ENCODE results near the gene BEAN1. TPM values are rescaled to one million over a fixed set of nuclear protein-coding genes. Genes with fewer than 3 reads are reported as not detected.

The BEAN1 gene
- polyA plus RNA-seq, 3 donors: 0.12 to 0.81 TPM; not detected in 1

DNA sequence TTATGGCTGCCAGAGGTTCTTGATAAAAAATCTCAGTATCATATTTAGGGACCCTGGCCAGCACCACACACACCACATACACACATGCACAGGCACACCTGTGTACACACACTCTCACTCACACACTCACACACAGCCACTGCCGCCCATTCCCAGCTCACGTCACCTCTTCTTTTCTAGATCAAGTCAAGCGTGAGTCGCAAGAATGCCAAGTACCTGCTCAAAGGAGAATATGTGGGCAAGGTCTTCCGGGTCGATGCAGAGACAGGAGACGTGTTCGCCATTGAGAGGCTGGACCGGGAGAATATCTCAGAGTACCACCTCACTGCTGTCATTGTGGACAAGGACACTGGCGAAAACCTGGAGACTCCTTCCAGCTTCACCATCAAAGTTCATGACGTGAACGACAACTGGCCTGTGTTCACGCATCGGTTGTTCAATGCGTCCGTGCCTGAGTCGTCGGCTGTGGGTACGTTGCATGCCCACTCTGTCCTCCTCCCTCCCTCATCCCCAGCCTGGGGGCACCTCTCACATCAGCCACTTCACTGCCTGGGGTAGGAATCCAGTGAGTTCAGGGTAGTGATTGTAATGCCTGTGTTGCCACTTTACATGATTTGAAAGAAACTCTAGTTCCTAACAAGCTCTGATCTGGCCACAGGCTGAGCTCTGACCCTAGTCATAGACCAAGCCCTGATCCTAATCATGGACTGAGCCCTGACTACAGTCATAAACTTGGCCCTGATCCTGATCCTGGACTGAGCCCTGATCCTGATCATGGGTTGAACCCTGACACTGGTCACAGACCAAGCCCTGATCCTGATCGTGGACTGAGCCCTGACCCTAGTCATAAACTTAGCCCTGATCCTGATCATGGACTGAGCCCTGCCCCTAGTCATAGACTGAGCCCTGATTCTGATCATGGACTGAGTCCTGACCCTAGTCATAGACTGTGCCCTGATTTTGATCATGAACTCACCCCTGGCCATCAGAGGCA lies 40.2 kb upstream of the BEAN1 start:
- Histone ChIP-seq H3K9me3 (replicated peaks in 1 of 2; ENCODE audit: control insufficient read depth in 1 of 2, insufficient read depth in 1 of 2, low read length in 2 of 2) (no peaks in the 10 kb centered on the region), H3K27ac (ENCODE audit: low read depth in 1 of 2, low read length in 2 of 2) (no peak overlapping the region), H3K4me1 (ENCODE audit: control insufficient read depth in 1 of 2, insufficient read depth in 2 of 2, low read length in 2 of 2) (no peaks in the 10 kb centered on the region), H3K79me2 (ENCODE audit: insufficient read depth, low read length) (no peaks in the 10 kb centered on the region), H4K20me1 (ENCODE audit: insufficient read depth, low read length) (no peaks in the 10 kb centered on the region), H3K36me3 (replicated peaks in 1 of 2; ENCODE audit: control insufficient read depth in 1 of 2, insufficient read depth in 2 of 2, low read length in 2 of 2) (no peaks in the 10 kb centered on the region), H3K9ac (ENCODE audit: insufficient read depth, low read length, poor library complexity, severe bottlenecking) (no peak overlapping the region), H2AFZ (ENCODE audit: insufficient read depth, low read depth, low read length, poor library complexity, severe bottlenecking) (no peak overlapping the region), H3K4me3 (replicated peaks in 1 of 3; ENCODE audit: low read depth in 2 of 3, low read length in 3 of 3) (no peak overlapping the region), H3K4me2 (replicated peaks; ENCODE audit: extremely low read depth, low read length, poor library complexity, severe bottlenecking) (no peak overlapping the region), H3K27me3 (ENCODE audit: control insufficient read depth in 2 of 2, insufficient read depth in 2 of 2, low read length in 2 of 2) (no peaks in the 10 kb centered on the region)
- Mint-ChIP-seq H3K4me1 (no peaks in the 10 kb centered on the region), H3K27me3 (ENCODE audit: low read depth in 3 of 3) (peaks cover 0 to 12% (median 6%) of the 10 kb centered on the region in 3 donors), H3K36me3 (no peaks in the 10 kb centered on the region), H3K27ac (no peak overlapping the region), H3K9me3 (peaks cover 0 to under 1% (median 0%) of the 10 kb centered on the region in 7 donors), H3K4me3 (no peak overlapping the region)
- no peak for DNase-seq
- intact Hi-C loops (cut with micrococcal nuclease): no loop called here
- TF ChIP-seq, protein P1, sequence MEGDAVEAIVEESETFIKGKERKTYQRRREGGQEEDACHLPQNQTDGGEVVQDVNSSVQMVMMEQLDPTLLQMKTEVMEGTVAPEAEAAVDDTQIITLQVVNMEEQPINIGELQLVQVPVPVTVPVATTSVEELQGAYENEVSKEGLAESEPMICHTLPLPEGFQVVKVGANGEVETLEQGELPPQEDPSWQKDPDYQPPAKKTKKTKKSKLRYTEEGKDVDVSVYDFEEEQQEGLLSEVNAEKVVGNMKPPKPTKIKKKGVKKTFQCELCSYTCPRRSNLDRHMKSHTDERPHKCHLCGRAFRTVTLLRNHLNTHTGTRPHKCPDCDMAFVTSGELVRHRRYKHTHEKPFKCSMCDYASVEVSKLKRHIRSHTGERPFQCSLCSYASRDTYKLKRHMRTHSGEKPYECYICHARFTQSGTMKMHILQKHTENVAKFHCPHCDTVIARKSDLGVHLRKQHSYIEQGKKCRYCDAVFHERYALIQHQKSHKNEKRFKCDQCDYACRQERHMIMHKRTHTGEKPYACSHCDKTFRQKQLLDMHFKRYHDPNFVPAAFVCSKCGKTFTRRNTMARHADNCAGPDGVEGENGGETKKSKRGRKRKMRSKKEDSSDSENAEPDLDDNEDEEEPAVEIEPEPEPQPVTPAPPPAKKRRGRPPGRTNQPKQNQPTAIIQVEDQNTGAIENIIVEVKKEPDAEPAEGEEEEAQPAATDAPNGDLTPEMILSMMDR (IDR thresholded peaks at IDR 0.05): no peak
- WGBS (ENCODE audit: insufficient coverage): 95% methylated on average over 13 of the region's 20 CpGs

DNA sequence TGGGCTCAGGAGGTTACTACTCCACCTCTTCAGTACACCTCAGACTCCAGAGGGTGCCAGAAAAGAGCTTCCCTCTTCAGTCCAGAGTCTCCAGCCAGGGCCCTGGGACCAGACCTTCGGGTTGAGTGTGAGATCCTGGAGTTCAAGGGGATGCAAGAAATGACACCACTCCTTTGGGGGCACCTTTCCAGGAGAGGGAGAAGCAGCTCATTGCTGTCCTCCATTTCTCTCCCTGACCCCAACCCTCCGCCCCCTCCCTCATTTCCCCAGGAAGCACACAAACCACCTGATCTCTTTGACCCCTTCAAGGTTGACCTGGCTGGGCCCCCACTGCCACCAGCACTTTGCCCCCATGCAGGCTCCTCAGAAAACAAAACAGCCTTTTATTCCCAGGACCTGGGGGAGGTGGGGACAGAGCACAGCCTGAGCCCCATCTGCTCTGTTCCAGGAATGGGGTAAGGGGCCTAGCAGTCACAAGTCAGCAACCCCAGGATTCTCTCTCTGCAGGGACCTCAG lies 39.2 kb upstream of the BEAN1 start:
- H3K36me3 ChIP-seq (replicated peaks in 1 of 2; ENCODE audit: control insufficient read depth in 1 of 2, insufficient read depth in 2 of 2, low read length in 2 of 2): no peaks in the 10 kb centered on the region
- no peak overlapping the region for H3K9ac ChIP-seq (ENCODE audit: insufficient read depth, low read length, poor library complexity, severe bottlenecking)
- H3K4me1 ChIP-seq (ENCODE audit: control insufficient read depth in 1 of 2, insufficient read depth in 2 of 2, low read length in 2 of 2): no peaks in the 10 kb centered on the region
- H4K20me1 ChIP-seq (ENCODE audit: insufficient read depth, low read length): no peaks in the 10 kb centered on the region
- no peaks in the 10 kb centered on the region for H3K79me2 ChIP-seq (ENCODE audit: insufficient read depth, low read length)
- no peak overlapping the region for H2AFZ ChIP-seq (ENCODE audit: insufficient read depth, low read depth, low read length, poor library complexity, severe bottlenecking)
- no CpG with 5 or more reads among the region's 2 CpGs for WGBS (ENCODE audit: insufficient coverage)
- peak overlapping the region in 1 of 7 donors; percentile 53 for H3K27ac Mint-ChIP-seq
- H3K27ac ChIP-seq (ENCODE audit: low read depth in 1 of 2, low read length in 2 of 2): no peak overlapping the region
- no peaks in the 10 kb centered on the region for H3K4me1 Mint-ChIP-seq
- no peak overlapping the region for H3K4me3 ChIP-seq (replicated peaks in 1 of 3; ENCODE audit: low read depth in 2 of 3, low read length in 3 of 3)
- peaks cover 0 to 2% (median 0%) of the 10 kb centered on the region in 7 donors for H3K9me3 Mint-ChIP-seq
- no peak for DNase-seq
- peaks cover 0 to 9% (median 6%) of the 10 kb centered on the region in 3 donors for H3K27me3 Mint-ChIP-seq (ENCODE audit: low read depth in 3 of 3)
- intact Hi-C loops (cut with micrococcal nuclease): no loop called here
- TF ChIP-seq, protein P1 (IDR thresholded peaks at IDR 0.05): no peak
- H3K27me3 ChIP-seq (ENCODE audit: control insufficient read depth in 2 of 2, insufficient read depth in 2 of 2, low read length in 2 of 2): no peaks in the 10 kb centered on the region
- no peaks in the 10 kb centered on the region for H3K9me3 ChIP-seq (replicated peaks in 1 of 2; ENCODE audit: control insufficient read depth in 1 of 2, insufficient read depth in 1 of 2, low read length in 2 of 2)
- no peak overlapping the region for H3K4me2 ChIP-seq (replicated peaks; ENCODE audit: extremely low read depth, low read length, poor library complexity, severe bottlenecking)
- no peaks in the 10 kb centered on the region for H3K36me3 Mint-ChIP-seq
- H3K4me3 Mint-ChIP-seq: no peak overlapping the region
